ENCODE data around the gene AQP9. TPM values are rescaled to one million over a fixed set of nuclear protein-coding genes. Genes with fewer than 3 reads are reported as not detected.

The AQP9 gene
- total and polyA plus RNA-seq, 11 donors = 0.11 to 17.7 (median 0.96) TPM

DNA sequence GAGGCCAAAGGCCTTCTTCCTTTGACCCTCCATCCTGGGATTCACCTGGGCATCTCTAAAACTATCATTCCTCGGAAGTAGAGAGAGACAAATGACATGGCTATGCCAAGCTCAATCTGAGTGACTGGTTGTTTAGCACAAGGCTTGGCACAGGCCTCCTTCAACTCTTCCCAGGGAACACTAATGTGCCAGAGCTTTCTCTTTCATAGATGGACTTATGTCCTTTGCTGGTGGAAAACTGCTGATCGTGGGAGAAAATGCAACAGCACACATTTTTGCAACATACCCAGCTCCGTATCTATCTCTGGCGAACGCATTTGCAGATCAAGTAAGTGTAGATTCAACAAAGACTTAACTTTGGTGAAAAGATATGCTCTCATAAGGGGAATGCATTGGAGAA lies 36.5 kb downstream of the AQP9 start:
- no peak for TF ChIP-seq POLR2A (IDR thresholded peaks at IDR 0.05)
- TF ChIP-seq, protein P1, sequence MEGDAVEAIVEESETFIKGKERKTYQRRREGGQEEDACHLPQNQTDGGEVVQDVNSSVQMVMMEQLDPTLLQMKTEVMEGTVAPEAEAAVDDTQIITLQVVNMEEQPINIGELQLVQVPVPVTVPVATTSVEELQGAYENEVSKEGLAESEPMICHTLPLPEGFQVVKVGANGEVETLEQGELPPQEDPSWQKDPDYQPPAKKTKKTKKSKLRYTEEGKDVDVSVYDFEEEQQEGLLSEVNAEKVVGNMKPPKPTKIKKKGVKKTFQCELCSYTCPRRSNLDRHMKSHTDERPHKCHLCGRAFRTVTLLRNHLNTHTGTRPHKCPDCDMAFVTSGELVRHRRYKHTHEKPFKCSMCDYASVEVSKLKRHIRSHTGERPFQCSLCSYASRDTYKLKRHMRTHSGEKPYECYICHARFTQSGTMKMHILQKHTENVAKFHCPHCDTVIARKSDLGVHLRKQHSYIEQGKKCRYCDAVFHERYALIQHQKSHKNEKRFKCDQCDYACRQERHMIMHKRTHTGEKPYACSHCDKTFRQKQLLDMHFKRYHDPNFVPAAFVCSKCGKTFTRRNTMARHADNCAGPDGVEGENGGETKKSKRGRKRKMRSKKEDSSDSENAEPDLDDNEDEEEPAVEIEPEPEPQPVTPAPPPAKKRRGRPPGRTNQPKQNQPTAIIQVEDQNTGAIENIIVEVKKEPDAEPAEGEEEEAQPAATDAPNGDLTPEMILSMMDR (IDR thresholded peaks at IDR 0.05) = no peak
- 92 to 95% (median 94%) methylated on average over 5 of the region's 5 CpGs for WGBS, 4 donors
- peaks cover 0 to 2% (median 0%) of the 10 kb centered on the region in 12 donors for H3K4me1 ChIP-seq
- no peaks in the 10 kb centered on the region for H3K9me3 ChIP-seq
- no peaks in the 10 kb centered on the region for H3K36me3 ChIP-seq
- no peak overlapping the region for H3K27ac ChIP-seq
- intact Hi-C loops (cut with DNase I) = loop anchor here in 2 of 10 donors (5.0 to 10.0 kb wide), 3 partner anchors 97 to 440 kb away; no protein-coding TSS in a partner anchor
- ATAC-seq (no peak), DNase-seq (no peak)
- no peak overlapping the region for H3K4me3 ChIP-seq
- H3K27me3 ChIP-seq = peaks cover 0 to 14% (median 0%) of the 10 kb centered on the region in 9 donors

GRCh38 chr15:58175955-58176354 lies 37.8 kb downstream of the AQP9 start:
- intact Hi-C loops (cut with DNase I) = loop anchor here in 2 of 10 donors (5.0 to 10.0 kb wide), 3 partner anchors 99 to 441 kb away; no protein-coding TSS in a partner anchor
- WGBS, 4 donors = 83 to 87% (median 85%) methylated on average over 4 of the region's 4 CpGs

DNA sequence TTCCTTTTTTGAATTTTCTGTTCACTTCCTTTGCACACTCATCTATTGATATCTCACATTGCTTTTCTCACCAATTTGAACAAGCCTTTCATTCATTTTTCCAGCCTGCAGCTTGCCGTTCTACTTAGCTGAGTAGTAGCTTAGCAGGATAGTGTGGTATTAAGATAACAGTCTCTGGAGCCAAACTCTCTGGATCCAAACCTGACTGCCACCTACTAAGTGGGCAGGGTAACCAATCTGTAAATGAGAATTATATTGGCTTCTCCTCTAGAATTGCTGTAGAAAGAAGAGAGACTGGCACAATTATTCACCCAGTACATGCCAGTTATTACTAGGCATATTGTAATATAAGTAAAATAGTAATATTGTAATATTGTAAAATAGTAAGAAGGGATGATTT lies 40.5 kb downstream of the AQP9 start:
- Histone ChIP-seq H3K27me3 (peaks cover 0 to 11% (median 0%) of the 10 kb centered on the region in 9 donors), H3K36me3 (no peaks in the 10 kb centered on the region), H3K4me1 (peaks cover 0 to 3% (median 0%) of the 10 kb centered on the region in 12 donors), H3K27ac (no peak overlapping the region), H3K4me3 (no peak overlapping the region), H3K9me3 (no peaks in the 10 kb centered on the region)
- ATAC-seq (no peak), DNase-seq (no peak)
- WGBS, 4 donors = 30 to 77% (median 66%) methylated on average over 1 of the region's 1 CpG
- no peak for TF ChIP-seq POLR2A (IDR thresholded peaks at IDR 0.05)
- TF ChIP-seq, protein P1 (IDR thresholded peaks at IDR 0.05) = no peak
- intact Hi-C loops (cut with DNase I) = loop anchor here in 2 of 10 donors (5.0 to 10.0 kb wide), 3 partner anchors 101 to 444 kb away; no protein-coding TSS in a partner anchor

More at GRCh38 chr15:58175955-58176354, 37.8 kb downstream of the AQP9 start:
- Histone ChIP-seq H3K4me1 (peaks cover 0 to 3% (median 0%) of the 10 kb centered on the region in 12 donors), H3K9me3 (no peaks in the 10 kb centered on the region), H3K36me3 (no peaks in the 10 kb centered on the region), H3K27ac (no peak overlapping the region), H3K27me3 (peaks cover 0 to 14% (median 0%) of the 10 kb centered on the region in 9 donors), H3K4me3 (no peak overlapping the region)
- DNase-seq = no peak
- TF ChIP-seq, protein P1 (IDR thresholded peaks at IDR 0.05) = no peak
- TF ChIP-seq POLR2A (IDR thresholded peaks at IDR 0.05) = no peak
- ATAC-seq = no peak

GRCh38 chr15:58179206-58179605 lies 41.0 kb downstream of the AQP9 start:
- Histone ChIP-seq H3K4me3 (no peak overlapping the region), H3K27ac (no peak overlapping the region), H3K4me1 (peaks cover 0 to 3% (median 0%) of the 10 kb centered on the region in 12 donors), H3K27me3 (peaks cover 0 to 11% (median 0%) of the 10 kb centered on the region in 9 donors), H3K36me3 (no peaks in the 10 kb centered on the region), H3K9me3 (no peaks in the 10 kb centered on the region)
- DNase-seq = no peak
- 91 to 95% (median 93%) methylated on average over 7 of the region's 7 CpGs for WGBS, 4 donors
- intact Hi-C loops (cut with DNase I) = loop anchor here in 2 of 10 donors (5.0 to 10.0 kb wide), 3 partner anchors 102 to 444 kb away; no protein-coding TSS in a partner anchor
- ATAC-seq = no peak
- TF ChIP-seq POLR2A (IDR thresholded peaks at IDR 0.05) = no peak
- TF ChIP-seq, protein P1 (IDR thresholded peaks at IDR 0.05) = no peak
